ENCODE data around the gene DNASE1.
"Not testable (repeated sequence)": the region's sequence is repeated elsewhere in the genome, so short reads cannot be mapped to it uniquely, and the experiment has no call there.

DNASE1 gene, protein sequence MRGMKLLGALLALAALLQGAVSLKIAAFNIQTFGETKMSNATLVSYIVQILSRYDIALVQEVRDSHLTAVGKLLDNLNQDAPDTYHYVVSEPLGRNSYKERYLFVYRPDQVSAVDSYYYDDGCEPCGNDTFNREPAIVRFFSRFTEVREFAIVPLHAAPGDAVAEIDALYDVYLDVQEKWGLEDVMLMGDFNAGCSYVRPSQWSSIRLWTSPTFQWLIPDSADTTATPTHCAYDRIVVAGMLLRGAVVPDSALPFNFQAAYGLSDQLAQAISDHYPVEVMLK

GRCh38 chr16:3654249-3654991 is at the start of gene DNASE1:
Gene DNASE1, plus strand, starts transcription at chr16:3654691. Its CDS starts 683 bp downstream, at chr16:3655374.
- DNase-seq: no peak

GRCh38 chr16:3606441-3606840 is 48.0 kb upstream of the DNASE1 start:
- DNase-seq: no peak

DNA sequence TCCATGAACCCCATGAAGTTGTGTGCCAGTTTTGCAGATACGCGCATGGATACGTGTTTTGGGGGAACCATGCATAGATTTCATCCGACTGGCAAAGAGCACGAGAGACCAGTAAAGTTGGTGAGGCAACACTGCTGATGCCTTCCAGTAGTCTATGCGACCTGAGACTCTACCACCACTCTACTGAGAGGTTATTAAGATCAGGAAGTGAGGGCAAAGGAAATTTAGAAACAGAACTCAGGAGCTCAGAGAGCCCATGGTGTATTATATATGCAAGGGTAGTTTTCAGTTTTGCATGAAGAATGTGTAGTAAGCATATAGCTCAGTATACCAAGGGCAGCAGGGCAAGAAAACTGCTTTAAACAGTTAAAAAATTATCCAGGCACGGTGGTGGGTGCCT is 47.3 kb upstream of the DNASE1 start:
- no peak for DNase-seq

- no peak for DNase-seq
Measured at GRCh38 chr16:3607634-3608033, 46.9 kb upstream of the DNASE1 start.

DNA sequence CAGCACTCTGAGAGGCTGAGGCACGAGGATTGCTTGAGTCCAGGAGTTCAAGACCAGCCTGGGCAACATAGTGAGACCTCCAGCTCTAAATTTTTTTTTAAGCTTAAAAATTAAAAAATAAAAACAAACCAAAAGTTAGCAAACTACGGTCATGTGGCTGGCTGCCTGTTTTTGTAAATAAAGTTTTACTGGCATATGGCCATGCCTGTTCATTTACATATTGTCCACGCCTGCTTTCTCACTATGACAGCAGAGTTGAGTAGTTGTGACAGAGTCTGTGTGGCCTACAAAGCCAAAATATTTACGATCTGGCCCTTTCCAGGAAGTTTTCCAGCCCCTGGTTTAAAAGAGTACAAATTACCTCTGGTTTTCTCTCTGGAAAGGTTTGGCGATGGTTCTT is 46.4 kb upstream of the DNASE1 start:
- DNase-seq: no peak

GRCh38 chr16:3608976-3609375 is 45.5 kb upstream of the DNASE1 start:
- DNase-seq: not testable (repeated sequence)

- no peak for DNase-seq
Measured at GRCh38 chr16:3609895-3610697, 44.4 kb upstream of the DNASE1 start.

DNA sequence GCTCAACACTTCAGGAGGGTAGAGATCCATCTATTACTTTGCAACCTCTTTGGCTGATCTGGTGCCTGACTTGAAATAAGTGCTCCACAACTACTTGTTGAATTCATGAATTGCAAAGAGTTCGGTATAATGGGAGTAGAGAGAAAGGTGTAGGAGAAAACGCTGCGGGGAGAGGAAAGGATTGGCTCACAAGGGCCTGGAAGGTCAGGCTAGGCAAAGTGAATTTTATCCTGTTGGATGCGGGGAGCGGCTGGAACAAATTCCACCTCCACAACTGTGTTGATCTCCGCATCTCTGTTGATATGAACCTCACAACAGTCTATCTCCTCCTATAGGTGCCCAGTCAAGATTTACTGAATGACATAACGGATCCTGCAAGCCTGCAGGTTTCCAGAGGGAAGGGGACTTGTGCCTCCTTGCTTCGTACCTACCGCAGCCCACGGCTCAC is 43.8 kb upstream of the DNASE1 start:
- no peak for DNase-seq

- DNase-seq: peak; percentile 72
Measured at GRCh38 chr16:3611146-3611975, 43.1 kb upstream of the DNASE1 start, which contains the start of gene SLX4. Gene SLX4, minus strand, starts transcription at chr16:3611606. Its CDS starts 2,642 bp downstream, at chr16:3608964.

GRCh38 chr16:3612510-3613466 is 41.7 kb upstream of the DNASE1 start:
- no peak for DNase-seq

DNA sequence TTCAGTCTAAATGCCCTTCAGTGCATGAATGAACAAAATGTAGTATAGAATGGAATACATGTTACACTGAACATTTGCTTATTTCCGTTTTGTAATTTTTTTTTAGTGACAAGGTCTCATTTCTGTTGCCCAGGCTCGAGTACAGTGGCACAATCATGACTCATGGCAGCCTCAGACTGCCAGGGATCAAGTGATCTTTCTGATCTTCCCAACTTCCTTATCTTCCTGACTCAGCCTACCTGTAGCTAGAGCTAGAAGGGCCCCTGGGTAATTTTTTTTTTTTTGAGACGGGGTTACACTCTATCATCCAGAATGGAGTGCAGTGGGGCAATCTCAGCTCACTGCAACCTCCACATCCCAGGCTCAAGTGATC is 35.7 kb upstream of the DNASE1 start:
- DNase-seq: no peak

GRCh38 chr16:3623642-3624041 is 30.8 kb upstream of the DNASE1 start:
- no peak for DNase-seq

GRCh38 chr16:3625331-3625730 is 29.2 kb upstream of the DNASE1 start:
- DNase-seq: no peak

GRCh38 chr16:3625911-3626732 is 28.4 kb upstream of the DNASE1 start:
- no peak for DNase-seq

DNA sequence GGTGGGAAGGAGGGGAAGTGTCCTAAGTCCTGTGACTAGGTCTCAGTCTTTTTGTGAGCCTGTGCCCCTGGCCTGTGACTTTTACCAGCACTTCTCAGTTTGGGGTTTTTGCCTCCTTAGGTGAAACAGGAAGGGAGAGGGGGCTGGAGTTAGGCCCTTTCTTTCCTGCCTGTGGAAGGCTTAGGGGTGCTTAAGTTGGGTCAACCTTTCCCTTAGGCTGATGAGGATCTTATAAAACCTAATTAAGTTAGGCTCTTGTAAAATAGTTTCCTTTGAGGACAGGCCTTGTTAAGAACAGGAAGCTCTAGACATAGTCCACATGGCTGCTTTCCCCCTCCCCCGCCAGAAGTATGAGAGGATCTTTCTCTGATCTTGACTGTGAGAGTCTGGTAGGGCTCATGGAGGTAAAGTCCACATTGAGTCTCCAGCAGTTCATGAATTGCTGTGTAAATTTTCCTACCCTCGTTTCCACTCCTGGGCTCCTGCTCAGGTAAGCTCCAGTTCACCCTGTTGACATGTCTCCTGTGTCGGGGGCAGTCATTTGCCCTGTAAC is 17.0 kb upstream of the DNASE1 start:
- DNase-seq: no peak

- DNase-seq: no peak
Measured at GRCh38 chr16:3638916-3639644, 15.4 kb upstream of the DNASE1 start.

DNA sequence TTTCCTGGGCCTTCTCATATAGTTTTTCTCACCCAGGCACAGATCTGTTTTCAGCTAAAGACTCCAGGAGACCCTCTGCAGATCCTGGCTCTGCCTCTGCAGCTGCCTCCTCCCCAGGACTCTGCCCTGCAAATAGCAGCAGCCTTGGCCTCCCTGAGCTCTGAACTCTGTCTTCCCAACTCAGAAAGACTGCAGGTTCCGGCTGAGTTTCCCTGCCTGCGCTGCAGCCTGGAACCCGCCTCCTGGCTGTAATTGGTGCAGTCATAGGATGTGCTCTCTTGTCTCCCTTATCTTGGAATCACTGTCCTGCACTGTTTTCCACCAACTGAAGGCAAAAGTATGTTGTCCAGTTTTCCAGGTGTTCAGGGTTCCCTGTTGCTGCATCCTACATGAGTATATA is 14.3 kb upstream of the DNASE1 start:
- no peak for DNase-seq

- no peak for DNase-seq
Measured at GRCh38 chr16:3640632-3641501, 13.6 kb upstream of the DNASE1 start.
